Measurements from ENCODE around the gene GATA5.

Gene GATA5

GRCh38 chr20:62470459-62470858, 5.3 kb downstream of the GATA5 start:
- no peak for DNase-seq (ENCODE audit: extremely low read depth, low read depth)
- no peak for TF ChIP-seq CTCF (IDR thresholded peaks at IDR 0.05; ENCODE audit: low read depth, low read length)

GRCh38 chr20:62470001-62470400, 5.8 kb downstream of the GATA5 start:
- no peak for TF ChIP-seq CTCF (IDR thresholded peaks at IDR 0.05; ENCODE audit: low read depth, low read length)
- DNase-seq (ENCODE audit: extremely low read depth, low read depth), result no peak

GRCh38 chr20:62469352-62469751, 6.4 kb downstream of the GATA5 start:
- DNase-seq (ENCODE audit: extremely low read depth, low read depth), result no peak
- TF ChIP-seq CTCF (IDR thresholded peaks at IDR 0.05; ENCODE audit: low read depth, low read length), result no peak

- DNase-seq (ENCODE audit: extremely low read depth, low read depth), result no peak
- no peak for TF ChIP-seq CTCF (IDR thresholded peaks at IDR 0.05; ENCODE audit: low read depth, low read length)
These were observed 8.8 kb downstream of the GATA5 start for GRCh38 chr20:62466806-62467537.

- no peak for TF ChIP-seq CTCF (IDR thresholded peaks at IDR 0.05; ENCODE audit: low read depth, low read length)
- DNase-seq (ENCODE audit: extremely low read depth, low read depth), result no peak
These were observed 9.6 kb downstream of the GATA5 start for GRCh38 chr20:62466072-62466760.

- no peak for DNase-seq (ENCODE audit: extremely low read depth, low read depth)
- no peak for TF ChIP-seq CTCF (IDR thresholded peaks at IDR 0.05; ENCODE audit: low read depth, low read length)
These were observed 10.8 kb downstream of the GATA5 start for GRCh38 chr20:62464990-62465389.

- DNase-seq (ENCODE audit: extremely low read depth, low read depth), result no peak
- no peak for TF ChIP-seq CTCF (IDR thresholded peaks at IDR 0.05; ENCODE audit: low read depth, low read length)
These were observed 11.4 kb downstream of the GATA5 start for GRCh38 chr20:62464425-62464770.

Measured in AG09319 (cell line).